Spleen (tissue), 7 donors: ENCODE data around the gene DDX59.

Source experiments
- CTCF ChIP-seq, 11 experiments: fragments of 200-600 bp in 7 of 11; fragments of 450-650 bp in 4 of 11; sonication (generic) in 4 of 11; IDR thresholded peaks in 8 of 11; conservative IDR thresholded peaks in 3 of 11; 1 replicate in 7 of 11; 2 replicates in 4 of 11; pipeline versions ENCODE4 v1.4.0 to v1.8.0; 2016 to 2021; ENCODE audit warnings: antibody characterized with exemption in 11 of 11, inconsistent platforms in 4 of 11, mild to moderate bottlenecking in 1 of 11
- POLR2A ChIP-seq, 3 donors: fragments of 450-650 bp; IDR thresholded peaks; one replicate each; pipeline ENCODE4 v1.5.1; 2017; ENCODE audit warnings: antibody characterized with exemption in 3 of 3, mild to moderate bottlenecking in 1 of 3
- donor health status: DM: no; HTN: no; CAD: no; lungs with moderate emphysema.
- donor health status: DM: no; HTN: no; CAD: no.
- donor health status: DM: no; HTN: no; CAD: no.

- no peak for TF ChIP-seq CTCF (IDR thresholded peaks at IDR 0.05 in 8 of 11, conservative IDR thresholded peaks at IDR 0.05 in 3 of 11)
- no peak for TF ChIP-seq POLR2A (IDR thresholded peaks at IDR 0.05)
Observed at GRCh38 chr1:200686620-200687019, 16.9 kb upstream of the DDX59 start.
